ENCODE measurements around the gene PIK3C2G.
"Not testable (repeated sequence)": the region's sequence is repeated elsewhere in the genome, so short reads cannot be mapped to it uniquely, and the experiment has no call there.

PIK3C2G gene, protein sequence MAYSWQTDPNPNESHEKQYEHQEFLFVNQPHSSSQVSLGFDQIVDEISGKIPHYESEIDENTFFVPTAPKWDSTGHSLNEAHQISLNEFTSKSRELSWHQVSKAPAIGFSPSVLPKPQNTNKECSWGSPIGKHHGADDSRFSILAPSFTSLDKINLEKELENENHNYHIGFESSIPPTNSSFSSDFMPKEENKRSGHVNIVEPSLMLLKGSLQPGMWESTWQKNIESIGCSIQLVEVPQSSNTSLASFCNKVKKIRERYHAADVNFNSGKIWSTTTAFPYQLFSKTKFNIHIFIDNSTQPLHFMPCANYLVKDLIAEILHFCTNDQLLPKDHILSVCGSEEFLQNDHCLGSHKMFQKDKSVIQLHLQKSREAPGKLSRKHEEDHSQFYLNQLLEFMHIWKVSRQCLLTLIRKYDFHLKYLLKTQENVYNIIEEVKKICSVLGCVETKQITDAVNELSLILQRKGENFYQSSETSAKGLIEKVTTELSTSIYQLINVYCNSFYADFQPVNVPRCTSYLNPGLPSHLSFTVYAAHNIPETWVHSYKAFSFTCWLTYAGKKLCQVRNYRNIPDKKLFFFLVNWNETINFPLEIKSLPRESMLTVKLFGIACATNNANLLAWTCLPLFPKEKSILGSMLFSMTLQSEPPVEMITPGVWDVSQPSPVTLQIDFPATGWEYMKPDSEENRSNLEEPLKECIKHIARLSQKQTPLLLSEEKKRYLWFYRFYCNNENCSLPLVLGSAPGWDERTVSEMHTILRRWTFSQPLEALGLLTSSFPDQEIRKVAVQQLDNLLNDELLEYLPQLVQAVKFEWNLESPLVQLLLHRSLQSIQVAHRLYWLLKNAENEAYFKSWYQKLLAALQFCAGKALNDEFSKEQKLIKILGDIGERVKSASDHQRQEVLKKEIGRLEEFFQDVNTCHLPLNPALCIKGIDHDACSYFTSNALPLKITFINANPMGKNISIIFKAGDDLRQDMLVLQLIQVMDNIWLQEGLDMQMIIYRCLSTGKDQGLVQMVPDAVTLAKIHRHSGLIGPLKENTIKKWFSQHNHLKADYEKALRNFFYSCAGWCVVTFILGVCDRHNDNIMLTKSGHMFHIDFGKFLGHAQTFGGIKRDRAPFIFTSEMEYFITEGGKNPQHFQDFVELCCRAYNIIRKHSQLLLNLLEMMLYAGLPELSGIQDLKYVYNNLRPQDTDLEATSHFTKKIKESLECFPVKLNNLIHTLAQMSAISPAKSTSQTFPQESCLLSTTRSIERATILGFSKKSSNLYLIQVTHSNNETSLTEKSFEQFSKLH (N-terminal part only)

DNA sequence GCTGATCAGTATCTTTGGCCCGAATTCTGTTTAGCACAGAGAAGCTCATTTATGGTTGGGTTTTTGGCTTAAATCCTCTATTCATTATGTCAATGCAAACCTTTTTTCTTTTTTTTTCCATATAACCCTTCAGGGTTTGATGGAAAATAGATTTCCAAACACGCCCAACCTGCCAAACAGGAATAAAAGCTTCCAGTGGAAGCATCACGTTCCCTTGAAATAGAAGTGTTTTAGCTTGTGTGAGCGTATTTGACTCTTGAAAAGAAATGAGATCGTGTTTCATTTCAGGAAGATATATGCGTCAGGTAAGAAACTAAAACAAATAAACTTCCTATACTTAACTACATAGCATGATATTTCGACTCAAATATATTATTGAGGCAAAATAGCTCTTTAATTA, at the start of gene PIK3C2G:
PIK3C2G (plus strand) TSS at position 246 of the 400 bp plus-strand sequence. CDS start 20,564 bp downstream, outside the sequence.
- no peak for DNase-seq (ENCODE audit: low read depth)

DNA sequence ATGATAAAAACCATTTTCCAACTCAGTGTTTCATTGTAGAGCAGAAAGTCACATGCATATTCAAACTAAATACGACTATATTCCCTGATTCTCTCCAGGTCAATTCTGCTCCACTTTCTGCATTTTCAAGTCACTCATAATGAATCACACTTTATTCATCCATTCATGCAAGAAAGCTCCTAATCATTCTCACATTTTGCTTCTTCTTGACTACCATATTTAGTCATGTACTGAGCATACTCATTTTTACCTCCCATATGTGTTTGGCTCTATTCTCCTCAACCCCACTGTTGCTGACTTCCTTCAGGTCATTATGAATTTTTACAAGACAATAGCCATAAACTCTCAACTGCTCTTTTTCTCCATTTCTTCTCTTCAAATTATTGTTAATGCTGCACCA, 43.4 kb upstream of the PIK3C2G start:
- DNase-seq (ENCODE audit: low read depth), result no peak

DNA sequence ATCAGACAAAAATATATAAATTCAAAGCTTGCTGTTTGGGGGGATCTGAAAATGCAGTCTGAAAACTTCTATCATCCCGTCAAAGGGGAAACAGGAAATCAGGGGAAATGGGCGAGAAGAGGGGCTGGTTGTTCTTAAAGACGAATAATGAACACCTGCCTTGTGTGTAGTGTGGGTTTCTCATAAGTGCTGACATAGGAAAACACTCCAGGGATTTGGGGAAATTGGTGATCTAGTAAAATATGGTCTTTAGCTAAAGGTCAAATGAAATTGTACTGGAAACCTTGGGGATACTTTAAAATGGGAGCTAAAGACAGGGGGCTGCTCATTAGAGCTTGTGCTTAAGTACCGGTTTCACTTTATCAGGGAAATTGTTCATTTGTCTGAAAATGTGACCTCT, 39.6 kb upstream of the PIK3C2G start:
- no peak for DNase-seq (ENCODE audit: low read depth)

DNA sequence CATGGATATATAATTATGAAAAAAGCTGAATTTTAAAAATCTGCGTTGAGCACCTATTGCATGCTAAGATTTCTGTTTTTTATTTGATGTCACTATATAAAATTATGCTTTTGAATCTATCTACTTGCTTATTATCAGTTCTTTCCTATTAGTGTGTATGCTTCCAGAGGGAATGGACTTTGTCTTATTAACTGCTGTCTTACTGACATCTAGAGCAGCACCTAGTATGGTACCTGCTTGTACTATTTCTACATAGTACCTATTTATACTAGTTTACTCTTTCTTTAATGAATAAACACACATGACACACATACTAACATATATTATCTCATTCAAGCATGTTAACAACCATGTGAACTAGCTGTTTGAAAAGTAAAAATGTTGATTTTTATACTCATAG, 38.6 kb upstream of the PIK3C2G start:
- no peak for DNase-seq (ENCODE audit: low read depth)

DNA sequence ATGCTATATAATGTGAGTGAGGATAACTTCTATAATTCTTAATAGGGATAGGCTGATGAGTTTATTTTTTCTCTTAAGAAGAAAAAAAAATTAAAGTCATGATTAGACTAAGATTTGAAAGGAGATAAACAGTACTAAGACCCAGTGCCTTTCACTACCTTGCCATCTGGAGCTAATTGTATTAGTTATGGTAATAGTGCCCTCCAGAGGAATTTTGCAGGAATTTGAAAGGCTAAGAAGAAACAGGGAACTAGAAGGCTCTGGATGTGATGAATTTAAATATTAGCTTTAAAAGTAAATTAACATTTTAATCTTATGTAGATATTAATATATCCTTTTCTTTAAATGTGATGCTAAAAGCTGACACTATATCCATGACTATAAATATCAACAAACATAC, 36.6 kb upstream of the PIK3C2G start:
- no peak for DNase-seq (ENCODE audit: low read depth)

DNA sequence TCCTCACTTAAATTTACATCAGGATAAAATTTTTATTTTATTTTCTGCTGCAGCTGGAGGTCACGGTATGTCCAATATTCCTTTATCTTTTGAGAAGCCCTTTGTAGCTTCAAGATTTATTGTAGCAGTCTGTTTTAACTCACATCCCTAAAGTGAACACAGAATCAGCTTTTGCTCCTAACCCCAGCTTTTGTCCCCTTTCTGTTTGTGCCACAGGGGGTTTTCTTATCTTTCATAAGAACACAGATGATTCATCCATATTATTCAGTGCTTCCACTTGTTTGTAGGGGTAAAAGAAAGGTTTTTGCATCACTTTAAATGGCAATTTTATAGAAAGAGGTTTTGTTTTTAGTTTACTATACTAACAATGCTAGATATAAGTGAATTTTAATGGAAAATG, 21.8 kb upstream of the PIK3C2G start:
- no peak for DNase-seq (ENCODE audit: low read depth)

DNA sequence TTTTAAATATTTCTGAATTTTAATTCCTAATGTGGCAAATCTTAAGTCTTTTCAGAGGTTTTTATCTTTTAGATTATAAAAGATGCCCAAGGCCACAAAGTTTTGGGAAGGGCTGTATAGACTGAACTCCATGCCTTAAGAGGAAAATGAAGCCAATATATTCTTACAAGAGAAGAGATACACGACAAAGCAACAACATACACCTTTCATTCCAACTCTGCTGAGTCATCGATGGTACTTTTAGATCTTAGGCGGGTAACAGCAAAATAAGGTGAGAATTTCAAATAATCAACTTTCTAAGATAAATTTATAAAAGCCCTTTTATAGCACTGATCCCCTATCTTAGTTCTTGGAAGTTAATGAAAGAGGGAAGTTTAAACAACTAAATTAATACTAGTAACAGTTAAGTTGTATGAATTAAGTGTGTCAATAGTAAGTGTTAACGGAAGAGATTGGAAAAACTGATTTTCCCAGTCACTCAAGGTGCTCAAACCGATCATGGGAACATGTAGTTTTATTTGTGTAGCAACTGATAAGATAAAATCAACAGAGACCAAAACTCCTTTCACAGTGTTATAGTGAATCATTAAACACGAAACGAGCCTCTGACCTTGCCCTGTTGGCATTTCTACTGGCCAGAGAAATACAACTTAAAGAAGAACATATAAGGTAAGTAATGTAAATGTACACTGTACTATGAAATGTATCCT, 18.8 kb upstream of the PIK3C2G start:
- no peak for DNase-seq (ENCODE audit: low read depth)

DNA sequence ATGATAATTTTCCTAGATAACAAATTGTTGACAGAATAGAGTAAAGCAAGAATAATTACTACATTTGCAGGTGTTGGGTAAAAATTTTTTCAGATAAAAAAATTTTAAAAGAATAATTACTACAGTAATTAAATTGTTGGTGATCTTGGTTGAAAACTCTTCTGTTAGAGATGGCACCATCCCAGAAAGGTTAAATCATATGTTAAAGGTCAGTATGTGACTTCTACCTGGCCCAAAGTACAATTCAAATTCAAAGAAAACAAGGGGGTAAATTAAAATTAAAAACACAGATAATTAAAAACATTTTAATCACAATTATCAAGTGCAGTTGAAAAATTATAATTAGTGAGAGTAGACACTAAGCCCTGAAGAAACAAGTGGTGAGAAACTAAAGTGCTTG, 18.1 kb upstream of the PIK3C2G start:
- DNase-seq (ENCODE audit: low read depth), result no peak

DNA sequence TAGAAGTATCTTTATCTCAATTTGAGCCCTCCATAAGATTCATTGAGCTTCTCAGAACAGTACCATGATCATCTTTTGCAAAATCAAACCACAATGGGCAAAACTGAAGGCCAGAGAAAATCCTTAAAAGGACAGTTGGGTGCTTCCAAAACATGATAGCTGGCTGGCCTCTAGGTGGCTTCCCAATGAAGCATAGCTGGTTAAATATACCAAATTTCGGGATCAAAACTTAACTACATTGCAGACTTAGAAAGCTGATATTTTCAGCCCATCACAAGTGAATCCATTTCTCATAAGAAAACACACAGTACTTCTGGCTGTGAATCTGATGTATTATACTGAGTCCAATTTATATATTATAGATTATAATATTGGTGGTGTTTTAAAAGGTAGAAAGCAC, 15.3 kb upstream of the PIK3C2G start:
- DNase-seq (ENCODE audit: low read depth), result no peak

DNA sequence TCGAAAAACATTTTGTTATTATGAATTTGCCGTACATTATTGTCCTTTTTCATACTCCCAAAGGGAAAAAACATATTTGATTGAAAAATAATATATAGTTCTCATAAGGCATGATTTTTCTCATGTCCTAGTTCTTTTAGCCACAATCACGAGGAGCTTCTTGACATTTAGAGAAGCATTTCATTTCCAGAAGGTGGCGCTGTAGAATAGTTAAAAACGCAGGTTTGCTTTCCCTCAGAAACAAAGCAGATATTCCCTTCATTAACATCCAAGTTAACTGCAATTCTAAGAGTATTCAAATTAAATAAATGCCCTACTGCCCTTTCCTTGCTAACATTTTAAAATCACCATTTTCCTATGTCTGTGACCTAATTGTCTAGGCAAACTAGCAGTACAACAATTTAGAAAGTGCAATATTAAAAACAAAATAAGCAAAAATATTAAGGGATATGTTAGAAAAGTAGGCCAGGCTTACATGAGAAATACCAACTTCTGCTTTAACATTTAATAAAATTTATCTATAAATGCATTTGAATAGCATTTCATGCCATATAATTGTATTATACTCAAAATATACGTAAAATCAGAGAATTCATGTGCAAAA, 10.9 kb upstream of the PIK3C2G start:
- DNase-seq (ENCODE audit: low read depth), result no peak

DNA sequence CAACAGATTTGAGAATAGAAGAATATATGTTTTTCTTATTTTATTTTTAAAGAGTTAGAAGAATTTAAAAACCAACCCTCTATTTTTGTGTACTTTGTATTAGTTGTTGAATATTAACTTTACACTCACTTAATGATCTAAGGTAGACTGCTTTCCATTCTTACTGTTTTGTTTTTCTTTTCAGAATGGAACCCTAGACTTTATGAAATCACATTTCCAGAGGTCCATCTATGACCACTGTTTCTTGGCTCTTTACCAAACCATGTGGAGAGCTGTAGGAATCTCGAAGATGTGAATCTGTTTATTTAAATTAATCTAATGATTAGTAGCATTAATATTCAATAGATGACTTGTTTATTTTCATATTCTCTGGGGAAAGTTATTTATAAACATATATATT, 7.2 kb upstream of the PIK3C2G start:
- no peak for DNase-seq (ENCODE audit: low read depth)

DNA sequence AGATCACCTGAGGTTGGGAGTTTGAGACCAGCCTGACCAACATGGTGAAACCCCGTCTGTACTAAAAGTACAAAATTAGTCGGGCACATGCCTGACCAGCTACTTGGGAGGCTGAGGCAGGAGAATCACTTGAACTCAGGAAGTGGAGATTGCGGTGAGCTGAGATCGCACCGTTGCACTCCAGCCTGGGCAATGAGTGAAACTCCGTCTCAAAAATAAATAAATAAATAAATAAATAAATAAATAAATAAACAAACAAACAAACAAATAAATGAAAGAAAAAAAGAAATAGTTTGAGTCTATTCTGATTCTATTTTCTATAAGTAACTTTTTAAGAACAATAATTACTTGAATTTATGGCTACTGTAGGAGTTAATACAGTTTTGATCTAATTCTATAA, 6.3 kb upstream of the PIK3C2G start:
- DNase-seq (ENCODE audit: low read depth), result not testable (repeated sequence)

DNA sequence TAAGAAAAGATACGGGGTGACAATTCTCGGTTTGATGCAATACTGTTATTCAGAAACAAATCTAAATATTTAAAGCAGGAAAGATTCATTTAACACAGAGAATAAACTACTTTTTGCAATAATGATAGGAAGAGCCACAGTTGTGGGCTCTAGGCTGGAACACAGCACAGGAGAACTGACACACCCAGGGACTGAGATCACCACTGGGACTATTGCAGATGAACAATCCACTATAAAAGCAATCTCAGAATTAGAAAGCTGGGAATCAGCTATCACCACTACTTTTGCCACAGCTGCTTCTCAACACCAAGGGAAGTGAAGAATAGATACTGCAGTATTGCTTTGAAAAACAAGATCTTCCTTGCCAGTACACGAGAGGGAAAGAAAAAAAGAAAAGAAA, 4.1 kb upstream of the PIK3C2G start:
- no peak for DNase-seq (ENCODE audit: low read depth)

DNA sequence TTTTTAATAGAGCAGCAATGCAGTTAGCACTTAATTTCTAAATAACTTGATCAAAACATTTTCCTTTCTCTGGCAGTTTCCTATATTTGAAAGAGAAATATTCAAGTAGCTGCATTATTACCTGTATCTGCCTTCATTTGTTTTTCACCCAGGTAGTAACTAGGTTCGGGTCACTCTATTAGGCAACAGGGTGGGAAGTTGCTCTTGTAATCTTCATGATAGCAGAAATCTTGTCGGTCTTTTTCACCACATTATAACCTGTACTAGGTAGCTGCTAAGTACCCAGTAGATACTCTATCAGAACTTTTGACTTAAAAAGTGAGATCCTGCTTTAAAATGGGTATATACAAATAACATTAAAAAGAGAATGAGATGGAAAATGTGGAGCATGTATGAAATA, 2.4 kb upstream of the PIK3C2G start:
- no peak for DNase-seq (ENCODE audit: low read depth)

DNA sequence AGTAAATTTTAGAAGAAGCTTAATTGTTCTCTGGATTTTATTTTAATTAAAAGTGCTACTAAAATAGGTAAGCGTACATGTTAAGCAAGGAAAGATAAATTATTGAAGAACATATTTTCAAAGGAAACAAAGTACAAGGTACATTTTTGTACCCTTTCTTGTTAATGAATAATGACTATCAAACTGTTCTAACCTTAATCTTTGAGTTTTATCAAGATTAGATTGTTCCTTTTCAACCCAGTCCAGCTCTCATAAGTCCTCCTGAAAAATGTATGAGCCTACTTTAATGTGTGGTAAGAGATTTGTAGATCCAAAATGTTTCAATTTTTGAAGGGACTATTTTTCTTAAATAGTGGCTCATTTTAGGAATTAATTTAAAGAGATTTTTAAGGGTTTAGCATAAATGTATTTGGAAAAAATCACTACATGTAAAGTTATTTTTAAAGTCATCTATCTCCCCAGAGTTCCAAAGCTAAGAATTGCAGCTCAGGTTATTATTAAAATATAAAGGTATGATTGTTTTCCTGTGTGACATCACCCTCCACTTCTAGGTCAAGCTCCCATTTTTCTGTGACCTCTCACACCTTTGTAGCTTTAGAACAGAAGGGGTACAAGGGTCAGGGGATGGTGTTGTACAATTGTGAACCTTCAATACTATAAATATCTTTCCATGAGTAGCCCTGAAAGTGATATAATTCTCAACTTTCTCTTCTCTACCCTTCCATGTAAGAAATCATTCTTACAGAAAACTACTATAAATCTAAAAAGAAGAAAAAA, 1.2 kb upstream of the PIK3C2G start:
- no peak for DNase-seq (ENCODE audit: low read depth)

DNA sequence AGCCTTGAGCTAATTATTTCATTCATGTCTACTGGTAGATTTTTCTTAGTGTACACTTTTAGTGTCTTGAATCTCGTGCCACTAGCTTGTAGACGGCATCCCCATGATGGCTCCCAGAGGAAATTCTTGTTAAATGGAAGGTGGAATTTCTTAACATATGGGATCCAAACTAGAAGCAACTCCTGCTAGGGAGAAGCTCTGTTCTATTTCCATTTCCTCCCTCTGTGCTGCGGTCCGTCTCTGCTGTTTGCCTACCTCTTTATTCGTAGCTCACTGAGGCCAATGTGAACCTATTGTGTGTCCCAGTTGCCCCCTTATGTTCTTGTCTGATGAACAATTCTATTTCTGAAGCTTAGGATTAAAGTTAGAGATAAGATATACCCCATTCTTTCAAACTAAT, 588 bp downstream of the PIK3C2G start:
- no peak for DNase-seq (ENCODE audit: low read depth)

DNA sequence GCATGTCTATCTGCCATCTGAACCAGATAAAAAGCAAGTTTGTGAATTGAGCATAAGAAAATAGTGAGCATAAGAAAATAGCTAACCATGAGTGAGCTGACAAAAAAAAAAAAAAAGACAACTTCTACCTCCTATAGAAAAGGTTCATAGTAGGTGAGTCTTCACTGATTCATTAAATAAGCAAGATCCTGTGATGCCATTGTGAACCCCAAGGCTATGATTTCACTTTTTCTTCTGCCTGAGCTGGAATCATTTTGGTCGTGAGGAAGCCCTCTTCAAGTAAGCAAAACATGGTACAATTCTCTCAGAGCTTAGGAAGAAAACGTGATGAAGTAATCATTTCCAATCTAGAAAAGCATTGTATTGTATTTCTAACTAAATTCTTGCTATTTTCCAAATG, 1.2 kb downstream of the PIK3C2G start:
- no peak for DNase-seq (ENCODE audit: low read depth)

DNA sequence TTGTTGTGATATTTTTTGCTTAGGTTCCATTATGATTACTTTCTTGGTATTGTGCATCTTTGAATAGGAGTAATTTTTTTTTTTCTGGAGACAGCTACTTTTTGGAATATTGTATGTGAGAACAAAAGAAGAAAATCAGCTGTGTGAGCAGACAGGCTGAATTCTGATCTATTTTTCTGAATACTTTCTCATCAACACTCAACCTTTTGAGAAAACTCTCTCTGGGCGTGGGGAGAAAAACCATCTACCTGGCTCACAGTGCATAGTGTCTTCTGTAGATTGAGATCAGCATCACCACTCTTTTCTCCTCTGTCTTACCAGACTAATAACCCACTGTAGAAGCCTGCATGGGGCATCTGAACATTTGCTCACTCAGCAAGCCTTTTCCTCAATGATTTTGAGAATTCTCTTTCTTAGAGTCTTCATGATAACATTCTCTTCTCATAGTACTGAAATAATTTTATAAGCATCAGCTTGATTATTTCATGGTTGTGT, 3.3 kb downstream of the PIK3C2G start:
- DNase-seq (ENCODE audit: low read depth), result no peak

DNA sequence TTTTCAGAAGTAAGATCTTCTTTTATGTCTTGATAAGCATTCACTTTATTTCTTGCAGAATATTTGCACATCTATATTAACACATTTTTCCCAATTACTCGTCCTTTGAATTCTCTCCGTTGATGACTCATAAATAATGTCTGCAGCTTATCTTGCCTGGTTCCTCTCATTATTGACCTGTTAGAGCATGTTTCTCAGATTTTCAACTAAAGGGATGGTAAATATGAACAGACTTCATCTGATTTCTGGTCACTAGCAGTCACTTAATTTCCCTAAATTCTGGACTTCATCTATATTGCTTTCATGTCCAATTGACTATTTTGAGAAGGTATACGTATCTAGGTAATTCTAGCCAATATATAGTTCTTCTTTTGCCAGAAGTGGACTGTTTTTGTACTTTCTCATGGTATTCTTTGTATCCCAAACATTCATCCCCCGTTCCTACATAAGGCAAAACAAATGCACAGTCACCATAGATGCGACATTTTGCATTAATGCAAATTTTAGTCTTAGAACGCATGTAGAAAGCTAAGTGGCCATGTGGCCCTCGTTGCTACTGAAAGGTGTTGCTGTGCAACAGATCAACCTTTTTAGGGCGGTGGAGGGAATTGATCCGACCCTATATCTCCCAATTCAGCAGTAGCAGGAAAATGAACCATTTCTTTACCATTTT, 6.2 kb downstream of the PIK3C2G start:
- no peak for DNase-seq (ENCODE audit: low read depth)

DNA sequence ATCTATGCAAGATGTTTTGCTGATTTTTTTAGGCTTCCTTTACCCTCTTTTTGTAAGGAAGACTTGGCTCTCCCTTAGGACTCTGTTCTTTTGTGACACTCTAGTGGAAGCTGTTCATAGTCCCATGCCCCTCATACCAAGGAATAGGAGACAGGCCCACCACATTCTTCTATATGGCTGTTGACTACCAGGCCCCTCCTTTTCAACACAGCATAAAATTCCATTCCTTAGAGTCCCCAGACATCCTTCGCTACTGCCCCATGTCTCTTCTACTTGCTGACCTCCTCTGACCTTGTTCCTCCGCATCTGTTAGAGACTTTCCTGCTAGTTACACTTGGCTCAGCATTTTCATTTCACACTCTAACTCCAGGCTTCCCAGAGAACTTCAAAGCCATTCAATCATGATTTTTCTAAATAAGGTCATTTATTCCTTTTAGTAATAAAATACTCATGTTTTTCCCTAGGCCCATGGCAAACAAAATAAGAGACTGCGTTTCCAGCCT, 9.7 kb downstream of the PIK3C2G start:
- no peak for DNase-seq (ENCODE audit: low read depth)
